Stimulated activated CD4-positive, alpha-beta T cell treated with anti-CD3 and anti-CD28 coated beads, Interleukin-12 subunit alpha, Interleukin-12 subunit beta, amount 100 ng/mL, for 4 hours (primary cell): ENCODE results near the gene ZDHHC16.
"Not testable (repeated sequence)": the region's sequence is repeated elsewhere in the genome, so short reads cannot be mapped to it uniquely, and the experiment has no call there.

Source experiments
- DNase-seq: peaks from one replicate; pipeline ENCODE4 v3.0.0-alpha.2; 2020

ZDHHC16 gene

DNA sequence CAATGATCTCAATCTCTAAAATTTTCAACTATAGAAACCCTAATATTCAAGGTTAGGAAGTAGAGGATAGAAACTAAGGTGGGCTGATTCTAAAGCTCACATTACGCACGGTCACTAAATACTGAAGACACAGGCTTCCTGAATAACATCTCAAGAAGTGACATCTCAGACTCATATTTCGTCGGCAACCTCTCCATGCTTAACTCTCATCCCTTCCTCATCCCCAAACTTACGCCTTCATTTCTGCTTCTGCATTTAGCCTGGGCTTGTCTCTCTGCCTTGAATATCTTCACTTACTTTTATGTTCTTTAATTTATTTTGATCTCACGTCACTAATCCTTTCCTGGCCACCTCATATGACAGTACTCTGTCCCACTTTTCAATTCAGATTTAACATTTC, 10.8 kb upstream of the ZDHHC16 start:
- DNase-seq: no peak

DNA sequence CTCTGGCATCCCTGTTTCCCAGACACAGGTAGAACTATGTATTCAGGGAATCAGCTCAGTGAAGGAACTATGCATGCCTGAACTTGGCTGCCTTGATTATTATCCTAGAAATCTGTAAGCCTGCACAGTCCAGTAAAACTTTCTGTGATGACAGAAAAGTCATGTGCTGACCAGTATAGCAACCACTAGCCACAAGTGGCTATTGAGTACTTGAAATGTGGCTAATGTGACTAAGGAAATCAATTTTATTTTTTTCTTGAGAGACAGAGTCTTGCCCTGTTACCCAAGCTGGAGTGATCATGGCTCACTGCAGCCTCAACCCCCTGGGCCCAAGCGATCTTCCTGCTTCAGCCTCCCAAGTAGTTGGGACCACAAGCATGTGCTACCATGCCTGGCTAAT, 3.7 kb upstream of the ZDHHC16 start:
- no peak for DNase-seq

- DNase-seq: no peak
Measured at GRCh38 chr10:97444212-97444611, 1.8 kb upstream of the ZDHHC16 start.

- no peak for DNase-seq
Measured at GRCh38 chr10:97445357-97445721, 636 bp upstream of the ZDHHC16 start.

DNA sequence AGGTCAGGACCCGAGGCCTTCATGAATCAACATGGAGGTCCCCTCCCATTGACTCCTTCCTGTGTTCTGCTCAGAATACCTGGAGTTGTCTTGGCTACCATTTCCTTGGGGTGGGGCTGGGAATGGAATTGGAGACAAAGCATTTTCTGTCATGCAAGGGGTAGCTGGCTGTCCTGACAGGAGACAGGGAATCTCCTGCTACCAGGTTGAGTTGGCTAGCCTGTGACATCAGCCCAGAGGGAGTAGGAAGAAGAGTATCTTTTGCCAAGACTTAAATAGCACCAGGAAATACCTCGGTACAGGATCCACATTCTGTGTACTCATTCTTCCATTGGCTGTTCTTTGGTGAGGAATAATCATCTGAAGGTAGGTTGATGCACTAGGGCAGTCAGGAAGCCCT, 4.9 kb downstream of the ZDHHC16 start:
- DNase-seq: no peak

DNA sequence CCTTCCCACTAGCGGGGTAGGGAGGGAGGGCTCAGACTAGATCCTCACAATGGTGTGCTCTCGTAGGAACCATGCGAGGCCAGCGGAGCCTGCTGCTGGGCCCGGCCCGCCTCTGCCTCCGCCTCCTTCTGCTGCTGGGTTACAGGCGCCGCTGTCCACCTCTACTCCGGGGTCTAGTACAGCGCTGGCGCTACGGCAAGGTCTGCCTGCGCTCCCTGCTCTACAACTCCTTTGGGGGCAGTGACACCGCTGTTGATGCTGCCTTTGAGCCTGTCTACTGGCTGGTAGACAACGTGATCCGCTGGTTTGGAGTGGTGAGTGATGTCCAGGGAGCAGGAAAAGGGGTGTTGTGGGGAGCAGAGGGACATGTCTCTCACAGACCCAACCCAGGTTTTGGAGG, 5.6 kb downstream of the ZDHHC16 start:
- no peak for DNase-seq

GRCh38 chr10:97452352-97452751, 6.4 kb downstream of the ZDHHC16 start:
- no peak for DNase-seq

GRCh38 chr10:97454330-97455036, 8.5 kb downstream of the ZDHHC16 start:
- DNase-seq: no peak

DNA sequence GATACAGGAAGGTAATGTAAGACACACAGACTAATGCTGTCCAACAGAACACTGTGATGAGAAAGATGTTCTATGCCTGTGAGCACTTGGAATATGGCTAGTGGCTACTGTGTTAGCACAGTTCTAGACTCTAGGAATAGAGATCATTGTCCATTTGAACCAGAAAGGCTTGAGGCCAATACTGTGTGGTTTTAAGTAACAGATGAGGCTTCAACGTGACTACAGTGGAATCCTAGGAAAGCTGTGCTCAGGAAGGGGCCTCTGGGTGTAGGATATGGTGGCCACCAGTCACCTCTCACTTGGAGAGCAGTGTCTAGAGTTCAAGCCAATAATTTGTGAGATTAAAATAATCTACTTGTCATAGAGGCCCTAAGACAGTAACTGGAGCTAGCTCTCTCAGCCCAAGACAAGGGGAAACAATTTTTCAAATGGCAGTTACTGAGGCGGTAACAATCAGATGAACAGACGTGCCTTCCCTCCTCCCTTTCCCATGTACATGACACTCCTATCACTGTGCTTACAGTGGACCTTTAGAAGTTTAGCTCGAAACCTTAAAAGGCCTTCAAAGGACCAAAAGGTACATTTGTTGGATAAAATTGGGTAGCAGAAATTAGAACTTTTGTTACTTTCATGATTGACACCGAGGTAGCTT, 10.2 kb downstream of the ZDHHC16 start:
- DNase-seq: no peak

GRCh38 chr10:97456686-97457065, 10.7 kb downstream of the ZDHHC16 start:
- DNase-seq: no peak

GRCh38 chr10:97459111-97459510, 13.1 kb downstream of the ZDHHC16 start:
- DNase-seq: no peak

GRCh38 chr10:97459933-97460332, 14.0 kb downstream of the ZDHHC16 start:
- DNase-seq: no peak

GRCh38 chr10:97462309-97462708, 16.3 kb downstream of the ZDHHC16 start:
- DNase-seq: no peak

DNA sequence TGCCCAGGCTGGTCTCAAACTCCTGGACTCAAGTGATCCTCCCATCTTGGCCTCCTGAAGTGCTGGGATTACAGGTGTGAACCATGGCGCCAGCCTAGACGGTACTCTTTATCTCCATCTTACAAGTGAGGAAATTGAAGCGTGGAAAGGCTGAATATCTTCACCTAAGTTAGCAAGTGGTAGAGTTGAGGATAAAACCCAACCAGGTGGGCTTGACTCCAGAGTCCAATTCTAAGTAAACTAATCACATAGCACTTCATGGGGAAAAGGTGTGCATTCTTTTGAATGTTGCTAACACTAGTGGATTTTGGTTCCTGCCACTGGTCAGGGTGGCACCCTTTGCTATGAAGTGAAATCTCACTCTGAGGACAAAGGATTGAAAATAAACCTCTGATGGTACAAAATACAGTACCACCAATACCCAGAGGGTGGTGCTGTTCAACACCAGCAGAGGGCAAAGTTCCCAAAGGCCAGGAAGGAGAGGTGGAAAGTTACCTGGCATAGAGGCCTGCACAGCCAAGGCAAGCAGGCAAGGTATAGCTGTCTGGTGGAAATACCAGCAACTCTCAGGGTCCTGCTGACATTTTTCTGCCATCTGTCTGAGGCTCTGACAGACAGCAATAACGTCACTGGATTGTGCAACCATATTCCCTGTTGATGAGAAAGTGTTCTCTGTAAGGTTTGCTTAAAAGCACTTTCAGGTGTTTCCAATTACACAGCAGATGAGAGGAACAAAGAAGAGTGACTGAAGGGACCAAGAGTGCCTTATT, 17.6 kb downstream of the ZDHHC16 start:
- no peak for DNase-seq

DNA sequence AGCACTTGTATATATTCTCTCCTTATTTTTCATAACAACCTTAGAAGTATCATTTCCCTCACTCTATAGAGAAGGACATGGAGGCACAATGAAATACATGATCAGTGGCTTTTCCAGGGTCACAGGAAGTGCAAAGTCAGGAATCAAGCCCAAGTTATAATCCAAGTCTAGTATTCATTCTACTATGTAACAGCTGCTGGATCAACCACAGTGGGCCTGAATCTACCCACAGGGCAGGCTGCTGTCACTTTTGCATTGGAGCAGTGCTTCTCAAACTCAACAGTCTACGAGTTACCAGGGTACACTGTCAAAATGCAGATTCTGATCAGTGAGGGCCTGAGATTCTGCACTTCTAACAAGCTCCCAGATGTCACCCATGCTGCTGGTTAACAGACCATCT, 18.3 kb downstream of the ZDHHC16 start:
- no peak for DNase-seq

- no peak for DNase-seq
Measured at GRCh38 chr10:97465982-97466381, 20.0 kb downstream of the ZDHHC16 start.

DNA sequence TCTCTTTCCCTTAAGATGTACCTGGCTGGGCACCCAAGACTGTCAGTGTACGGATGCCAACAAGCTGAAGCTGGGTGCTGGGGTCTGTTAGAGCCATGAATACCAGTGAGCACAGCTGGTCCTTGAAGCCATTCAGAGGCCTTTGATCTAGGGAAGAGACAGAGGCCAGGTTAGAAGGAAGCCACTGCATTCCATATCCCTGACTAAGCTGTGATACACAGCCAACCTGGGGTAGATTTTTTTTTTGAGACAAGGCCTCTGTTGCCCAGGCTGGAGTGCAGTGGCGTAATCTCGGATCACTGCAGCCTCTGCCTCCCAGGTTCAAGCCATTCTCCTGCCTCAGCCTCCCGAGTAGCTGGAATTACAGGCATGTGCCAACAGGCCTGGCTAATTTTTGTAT, 20.8 kb downstream of the ZDHHC16 start:
- DNase-seq: no peak

- no peak for DNase-seq
Measured at GRCh38 chr10:97468162-97468561, 22.2 kb downstream of the ZDHHC16 start.

DNA sequence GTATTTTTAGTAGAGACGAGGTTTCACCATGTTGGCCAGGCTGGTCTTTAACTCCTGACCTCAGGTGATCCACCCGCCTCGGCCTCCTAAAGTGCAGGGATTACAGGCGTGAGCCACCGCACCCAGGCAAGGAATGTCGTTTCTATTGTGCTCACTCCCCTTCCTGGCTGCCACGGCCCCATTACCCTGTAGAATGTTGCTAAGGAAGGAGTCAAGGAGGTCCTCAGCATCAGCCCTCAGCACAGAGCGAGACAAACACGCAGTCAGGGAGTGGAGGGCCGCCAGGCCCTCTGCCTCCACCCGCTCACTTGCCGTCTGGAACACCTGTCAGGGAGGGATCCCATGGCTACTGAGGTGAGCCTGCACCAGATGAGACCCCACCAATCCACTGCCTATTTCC, 22.8 kb downstream of the ZDHHC16 start:
- not testable (repeated sequence) for DNase-seq

DNA sequence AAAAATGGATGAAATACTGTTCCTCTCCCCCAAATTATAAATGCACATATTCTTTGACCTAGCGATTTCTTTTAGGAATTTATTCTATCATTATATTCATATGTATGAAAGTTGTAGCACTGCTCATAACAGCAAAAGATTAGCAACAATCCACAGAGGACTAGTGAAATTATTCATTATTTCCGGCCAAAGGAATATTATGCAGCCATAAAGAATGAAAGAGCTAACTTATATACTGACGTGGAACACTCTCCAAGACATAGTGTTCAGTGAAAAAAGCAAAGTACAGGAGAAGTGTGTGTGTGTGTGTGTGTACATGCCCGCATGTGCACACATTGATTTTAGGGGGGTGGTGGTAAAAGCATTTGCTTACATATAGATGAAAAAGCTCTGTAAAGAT, 28.9 kb downstream of the ZDHHC16 start:
- no peak for DNase-seq

- DNase-seq: no peak
Measured at GRCh38 chr10:97475936-97476594, 30.1 kb downstream of the ZDHHC16 start.

GRCh38 chr10:97479410-97479809, 33.4 kb downstream of the ZDHHC16 start:
- not testable (repeated sequence) for DNase-seq

DNA sequence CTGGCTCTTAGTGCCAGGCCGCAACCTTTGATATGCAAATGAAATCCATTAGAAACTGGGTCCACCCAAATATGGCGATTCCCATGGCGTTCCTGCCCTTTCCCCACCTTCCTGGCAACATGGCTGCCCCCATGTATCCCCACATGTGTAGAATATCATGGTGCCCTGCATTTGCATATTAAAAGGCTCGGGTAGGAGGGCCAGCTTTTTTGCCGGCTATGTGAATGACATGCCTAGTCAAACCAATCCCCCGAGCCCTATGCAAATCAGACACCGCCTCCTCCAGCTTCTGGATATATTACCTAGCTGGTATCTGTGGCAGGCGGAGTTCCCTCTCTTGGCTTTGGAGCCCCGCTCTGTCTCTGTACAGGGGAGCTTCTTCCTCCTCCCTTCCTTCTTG, 34.0 kb downstream of the ZDHHC16 start:
- DNase-seq: no peak

- DNase-seq: no peak
Measured at GRCh38 chr10:97481071-97481470, 35.1 kb downstream of the ZDHHC16 start.
